ENCODE data around the gene EMC6. TPM values are rescaled to one million over a fixed set of nuclear protein-coding genes. Genes with fewer than 3 reads are reported as not detected.

Gene EMC6
- total RNA-seq, 1 donor from 2014 or later: 43.8 TPM

DNA sequence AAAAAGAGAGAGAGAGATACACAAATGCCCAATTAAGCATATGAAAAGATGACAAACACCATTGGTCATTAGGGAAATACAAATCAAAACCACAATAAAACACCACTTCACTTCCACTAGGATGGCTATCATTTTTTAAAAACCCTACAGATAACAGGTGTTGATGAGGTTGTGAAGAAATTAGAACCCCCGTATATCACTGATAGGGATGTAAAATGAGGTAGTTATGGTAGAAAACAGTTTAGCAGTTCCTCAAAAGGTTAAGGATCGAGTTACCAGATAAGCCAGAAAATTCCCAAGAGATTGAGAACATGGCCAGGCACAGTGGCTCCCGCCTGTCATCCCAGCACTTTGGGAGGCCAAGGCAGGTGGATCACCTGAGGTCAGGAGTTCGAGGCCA, 24.5 kb downstream of the EMC6 start:
- H3K27me3 Mint-ChIP-seq (ENCODE audit: unreplicated experiment): peaks cover 29% of the 10 kb centered on the region
- H3K4me1 Mint-ChIP-seq (ENCODE audit: unreplicated experiment): peaks cover 8% of the 10 kb centered on the region
- H3K9me3 Mint-ChIP-seq (ENCODE audit: unreplicated experiment): peaks cover 5% of the 10 kb centered on the region
- no peaks in the 10 kb centered on the region for H3K36me3 Mint-ChIP-seq (ENCODE audit: unreplicated experiment)
- H3K27ac Mint-ChIP-seq (ENCODE audit: unreplicated experiment): no peak overlapping the region
- TF ChIP-seq, protein P1, sequence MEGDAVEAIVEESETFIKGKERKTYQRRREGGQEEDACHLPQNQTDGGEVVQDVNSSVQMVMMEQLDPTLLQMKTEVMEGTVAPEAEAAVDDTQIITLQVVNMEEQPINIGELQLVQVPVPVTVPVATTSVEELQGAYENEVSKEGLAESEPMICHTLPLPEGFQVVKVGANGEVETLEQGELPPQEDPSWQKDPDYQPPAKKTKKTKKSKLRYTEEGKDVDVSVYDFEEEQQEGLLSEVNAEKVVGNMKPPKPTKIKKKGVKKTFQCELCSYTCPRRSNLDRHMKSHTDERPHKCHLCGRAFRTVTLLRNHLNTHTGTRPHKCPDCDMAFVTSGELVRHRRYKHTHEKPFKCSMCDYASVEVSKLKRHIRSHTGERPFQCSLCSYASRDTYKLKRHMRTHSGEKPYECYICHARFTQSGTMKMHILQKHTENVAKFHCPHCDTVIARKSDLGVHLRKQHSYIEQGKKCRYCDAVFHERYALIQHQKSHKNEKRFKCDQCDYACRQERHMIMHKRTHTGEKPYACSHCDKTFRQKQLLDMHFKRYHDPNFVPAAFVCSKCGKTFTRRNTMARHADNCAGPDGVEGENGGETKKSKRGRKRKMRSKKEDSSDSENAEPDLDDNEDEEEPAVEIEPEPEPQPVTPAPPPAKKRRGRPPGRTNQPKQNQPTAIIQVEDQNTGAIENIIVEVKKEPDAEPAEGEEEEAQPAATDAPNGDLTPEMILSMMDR (IDR thresholded peaks at IDR 0.05): no peak
- no peak overlapping the region for H3K4me3 Mint-ChIP-seq (ENCODE audit: unreplicated experiment)
- no peak for DNase-seq (ENCODE audit: extremely low spot score, unreplicated experiment)

DNA sequence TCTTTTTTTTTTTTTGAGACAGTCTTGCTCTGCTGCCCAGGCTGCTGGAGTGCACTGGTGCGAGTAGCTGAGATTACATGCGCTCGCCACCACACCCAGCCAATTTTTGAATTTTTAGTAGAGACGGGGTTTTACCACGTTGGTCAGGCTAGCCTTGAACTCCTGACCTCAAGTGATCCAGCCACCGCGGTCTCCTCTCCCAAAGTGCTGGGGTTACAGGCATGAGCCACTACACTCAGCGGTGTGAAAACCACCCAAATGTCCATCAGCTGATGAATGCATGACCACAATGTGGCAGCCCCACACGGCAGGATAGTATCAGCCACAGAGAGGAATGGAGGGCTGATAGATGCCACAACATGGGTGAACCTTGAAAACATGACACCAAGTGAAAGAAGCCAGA, 25.2 kb downstream of the EMC6 start:
- Mint-ChIP-seq H3K36me3 (ENCODE audit: unreplicated experiment) (no peaks in the 10 kb centered on the region), H3K9me3 (ENCODE audit: unreplicated experiment) (peaks cover 5% of the 10 kb centered on the region), H3K4me3 (ENCODE audit: unreplicated experiment) (no peak overlapping the region), H3K27ac (ENCODE audit: unreplicated experiment) (no peak overlapping the region), H3K27me3 (ENCODE audit: unreplicated experiment) (peaks cover 29% of the 10 kb centered on the region), H3K4me1 (ENCODE audit: unreplicated experiment) (peaks cover 8% of the 10 kb centered on the region)
- DNase-seq (ENCODE audit: extremely low spot score, unreplicated experiment): no peak
- TF ChIP-seq, protein P1 (IDR thresholded peaks at IDR 0.05): no peak

DNA sequence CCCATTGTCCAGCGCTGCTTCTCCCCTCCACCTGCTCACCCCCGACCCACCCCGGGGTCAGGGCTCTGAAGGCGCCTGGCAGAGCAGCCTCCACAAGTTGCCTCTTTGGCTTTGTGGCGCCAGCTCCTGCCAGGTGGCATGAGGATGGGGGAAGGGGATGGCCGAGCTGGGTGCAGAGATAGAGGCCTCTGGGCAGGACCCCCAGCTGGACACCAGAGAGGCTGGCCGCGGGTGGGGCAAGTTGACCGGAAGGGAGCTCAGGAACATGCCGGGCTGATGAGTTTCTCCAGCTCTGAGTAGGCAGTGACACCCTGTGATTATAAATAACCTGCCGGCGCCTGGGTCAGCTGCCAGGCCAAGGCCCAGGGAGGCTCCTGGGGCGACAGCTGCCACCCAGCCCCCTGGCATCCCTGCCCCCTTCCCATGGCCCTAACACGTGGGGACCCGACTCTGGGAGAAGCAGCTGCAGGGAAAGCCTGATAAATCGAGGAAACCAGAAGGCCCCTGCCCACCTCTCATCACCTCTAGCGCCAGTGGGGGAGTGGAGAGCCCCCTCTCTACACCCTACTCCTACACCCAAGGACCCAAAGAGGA, 26.6 kb downstream of the EMC6 start:
- Mint-ChIP-seq H3K36me3 (ENCODE audit: unreplicated experiment) (no peaks in the 10 kb centered on the region), H3K4me1 (ENCODE audit: unreplicated experiment) (peaks cover 8% of the 10 kb centered on the region), H3K4me3 (ENCODE audit: unreplicated experiment) (peak overlapping the region; percentile 60), H3K27me3 (ENCODE audit: unreplicated experiment) (peaks cover 29% of the 10 kb centered on the region), H3K9me3 (ENCODE audit: unreplicated experiment) (peaks cover 5% of the 10 kb centered on the region), H3K27ac (ENCODE audit: unreplicated experiment) (no peak overlapping the region)
- DNase-seq (ENCODE audit: extremely low spot score, unreplicated experiment): no peak
- TF ChIP-seq, protein P1 (IDR thresholded peaks at IDR 0.05): no peak

GRCh38 chr17:3695723-3696411, 27.3 kb downstream of the EMC6 start, which contains the start of gene P2RX5:
TSS of gene P2RX5 (minus strand) at chr17:3696155. CDS start at chr17:3696005, 150 bp downstream.
- peaks cover 8% of the 10 kb centered on the region for H3K4me1 Mint-ChIP-seq (ENCODE audit: unreplicated experiment)
- H3K9me3 Mint-ChIP-seq (ENCODE audit: unreplicated experiment): peaks cover 5% of the 10 kb centered on the region
- H3K36me3 Mint-ChIP-seq (ENCODE audit: unreplicated experiment): no peaks in the 10 kb centered on the region
- TF ChIP-seq, protein P1 (IDR thresholded peaks at IDR 0.05): no peak
- no peak within 1 kb of the TSS for H3K27ac Mint-ChIP-seq (ENCODE audit: unreplicated experiment)
- H3K27me3 Mint-ChIP-seq (ENCODE audit: unreplicated experiment): peaks cover 29% of the 10 kb centered on the region
- peak within 1 kb of the TSS; percentile 77 for H3K4me3 Mint-ChIP-seq (ENCODE audit: unreplicated experiment)
- no peak for DNase-seq (ENCODE audit: extremely low spot score, unreplicated experiment)

DNA sequence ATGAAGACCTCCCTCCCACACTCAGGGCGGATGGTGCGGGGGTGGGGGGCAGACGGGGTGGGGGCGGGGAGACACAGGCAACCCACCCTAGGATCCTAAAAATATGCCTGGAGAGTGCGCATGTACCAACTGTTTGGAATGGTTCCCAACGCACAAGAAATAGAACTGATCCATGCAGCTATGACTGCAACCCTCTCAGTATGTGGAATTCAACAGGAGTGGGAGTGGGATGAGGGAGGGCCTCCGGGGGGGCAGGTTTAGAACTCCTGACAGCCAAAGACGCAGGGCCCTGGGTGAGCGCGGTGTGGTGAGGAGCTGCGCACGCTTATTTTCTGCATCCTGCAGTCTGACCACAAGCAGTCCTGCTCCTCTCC, 28.5 kb downstream of the EMC6 start:
- no peak for DNase-seq (ENCODE audit: extremely low spot score, unreplicated experiment)
- no peaks in the 10 kb centered on the region for H3K36me3 Mint-ChIP-seq (ENCODE audit: unreplicated experiment)
- TF ChIP-seq, protein P1 (IDR thresholded peaks at IDR 0.05): no peak
- peaks cover 5% of the 10 kb centered on the region for H3K9me3 Mint-ChIP-seq (ENCODE audit: unreplicated experiment)
- peaks cover 29% of the 10 kb centered on the region for H3K27me3 Mint-ChIP-seq (ENCODE audit: unreplicated experiment)
- H3K4me1 Mint-ChIP-seq (ENCODE audit: unreplicated experiment): peaks cover 8% of the 10 kb centered on the region
- no peak overlapping the region for H3K27ac Mint-ChIP-seq (ENCODE audit: unreplicated experiment)
- H3K4me3 Mint-ChIP-seq (ENCODE audit: unreplicated experiment): no peak overlapping the region
